NCI-H524 treated with DMSO at 0.1 percent for 48 hours (cell line): Measurements from ENCODE around the gene STIM1.
"Not testable (repeated sequence)": the region's sequence is repeated elsewhere in the genome, so short reads cannot be mapped to it uniquely, and the experiment has no call there.

ENCODE experiments used
- DNase-seq: peaks from one replicate; lab custom pipeline; 2025; lab: John Stamatoyannopoulos, UW

STIM1 gene

DNA sequence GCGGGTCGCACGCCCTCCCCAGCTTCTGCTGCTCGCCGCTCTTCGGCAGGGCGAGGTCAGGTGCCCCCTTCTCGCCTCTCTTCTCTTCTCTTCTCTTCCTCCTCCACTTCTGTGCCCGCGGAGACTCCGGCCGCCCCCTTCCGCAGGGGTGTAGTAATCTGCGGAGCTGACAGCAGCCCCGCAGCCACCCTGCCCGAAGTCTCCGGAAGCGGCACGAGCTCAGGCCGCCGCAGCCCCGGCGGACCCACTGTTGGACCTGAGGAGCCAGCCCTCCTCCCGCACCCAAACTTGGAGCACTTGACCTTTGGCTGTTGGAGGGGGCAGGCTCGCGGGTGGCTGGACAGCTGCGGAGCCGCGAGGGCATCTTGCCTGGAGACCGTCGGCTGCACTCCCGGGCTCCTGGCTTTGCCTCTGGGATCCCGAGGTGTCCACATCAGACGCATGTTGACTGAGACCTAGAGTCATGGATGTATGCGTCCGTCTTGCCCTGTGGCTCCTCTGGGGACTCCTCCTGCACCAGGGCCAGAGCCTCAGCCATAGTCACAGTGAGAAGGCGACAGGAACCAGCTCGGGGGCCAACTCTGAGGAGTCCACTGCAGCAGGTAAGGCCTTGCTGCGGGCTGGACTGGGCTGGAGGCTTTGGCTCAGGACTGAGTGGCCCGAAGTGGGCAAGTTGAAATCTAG lies 486 bp downstream of the STIM1 start:
- no peak for DNase-seq

DNA sequence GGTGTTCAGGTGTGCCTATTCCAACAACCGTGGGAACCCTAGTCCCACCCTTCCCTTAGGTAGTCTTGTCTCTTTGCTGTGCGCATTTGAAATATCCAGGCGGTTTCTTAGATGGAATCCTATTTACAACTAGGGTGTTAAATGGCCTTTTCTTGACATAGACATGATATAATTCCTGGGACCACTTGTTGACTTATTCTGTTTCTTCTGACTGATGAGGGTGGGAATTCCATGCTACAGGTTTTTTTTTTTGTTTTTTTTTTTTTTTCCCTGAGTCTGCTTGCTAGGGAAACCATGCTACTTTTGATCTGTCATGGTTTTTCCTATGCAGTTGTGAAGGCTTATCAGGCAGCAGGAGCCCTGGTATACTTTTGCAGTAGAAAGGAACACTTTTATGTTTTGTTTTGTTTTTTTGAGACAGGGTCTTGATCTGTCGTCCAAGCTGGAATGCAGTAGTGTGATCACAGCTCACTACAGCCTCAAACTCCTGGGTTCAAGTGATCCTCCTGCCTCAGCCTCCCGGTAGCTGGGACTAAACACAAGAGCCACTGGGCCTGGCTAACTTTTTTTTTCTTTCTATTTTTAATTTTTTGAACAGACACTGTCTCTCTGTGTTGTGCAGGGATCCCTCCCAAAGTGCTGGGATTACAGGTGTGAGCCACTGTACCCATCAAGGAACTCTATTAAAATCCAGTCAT lies 1.5 kb downstream of the STIM1 start:
- DNase-seq: no peak

DNA sequence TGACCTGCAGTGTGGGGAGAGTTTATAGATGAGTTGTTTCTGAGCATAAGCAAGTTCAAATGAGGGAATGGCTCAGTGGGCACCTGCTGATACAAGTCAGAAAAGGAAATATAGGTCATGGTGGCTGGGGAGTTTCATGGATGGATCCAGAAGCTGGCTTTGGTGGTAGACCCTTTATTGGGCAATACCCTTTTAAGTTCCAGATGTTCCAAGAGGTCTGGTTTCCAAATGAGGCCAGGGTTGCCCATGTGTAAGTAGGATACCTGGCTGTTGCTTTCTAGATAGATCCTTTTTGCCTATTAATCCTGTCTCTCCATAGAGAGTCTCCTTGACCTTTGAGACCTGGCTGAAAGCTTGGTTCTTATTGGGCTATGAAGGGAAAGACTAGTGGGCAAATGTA lies 2.2 kb downstream of the STIM1 start:
- no peak for DNase-seq

DNA sequence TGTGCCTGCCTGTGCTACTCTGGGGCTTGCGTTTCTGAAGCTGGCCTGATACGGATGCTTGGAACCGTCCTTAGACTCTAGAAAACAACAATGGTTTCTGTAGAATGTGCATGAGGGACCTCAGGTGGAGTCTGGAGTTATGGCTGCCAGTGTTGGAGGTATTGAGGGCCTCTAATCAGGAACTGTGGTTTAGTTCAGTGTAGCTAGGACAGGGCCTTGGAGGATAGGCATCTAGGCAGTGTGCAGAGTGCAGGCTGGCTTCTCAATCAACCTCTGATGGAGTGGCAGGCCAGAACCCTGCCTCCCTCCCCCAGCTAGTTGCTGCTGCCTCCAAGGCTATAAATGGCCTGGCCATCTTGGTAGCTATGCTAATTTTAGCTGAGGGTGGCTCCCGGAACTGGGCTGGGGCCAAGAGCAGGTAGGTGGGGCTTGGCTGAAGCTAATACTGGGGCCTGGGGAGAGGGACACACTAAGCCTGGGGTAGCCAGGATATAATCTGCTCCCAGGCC lies 4.0 kb downstream of the STIM1 start:
- no peak for DNase-seq

DNA sequence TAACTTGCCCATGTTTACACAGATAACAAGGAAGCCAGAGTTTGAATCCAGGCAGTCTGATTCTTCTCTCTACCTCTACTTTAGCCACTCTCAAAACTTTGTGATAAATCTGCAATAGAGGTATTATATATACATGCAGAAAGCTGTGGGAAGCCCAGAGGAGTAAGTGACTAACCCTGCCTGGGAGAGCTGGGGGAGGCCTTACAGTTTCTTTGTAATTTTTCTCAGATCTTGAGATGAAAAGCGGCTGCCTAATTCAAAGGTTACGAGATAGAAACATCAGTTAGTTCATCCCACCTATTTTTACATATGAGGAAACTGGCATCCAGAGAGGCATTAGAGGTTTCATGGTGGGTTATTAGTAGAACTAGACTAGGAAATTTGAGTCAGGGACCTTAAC lies 4.9 kb downstream of the STIM1 start:
- no peak for DNase-seq

DNA sequence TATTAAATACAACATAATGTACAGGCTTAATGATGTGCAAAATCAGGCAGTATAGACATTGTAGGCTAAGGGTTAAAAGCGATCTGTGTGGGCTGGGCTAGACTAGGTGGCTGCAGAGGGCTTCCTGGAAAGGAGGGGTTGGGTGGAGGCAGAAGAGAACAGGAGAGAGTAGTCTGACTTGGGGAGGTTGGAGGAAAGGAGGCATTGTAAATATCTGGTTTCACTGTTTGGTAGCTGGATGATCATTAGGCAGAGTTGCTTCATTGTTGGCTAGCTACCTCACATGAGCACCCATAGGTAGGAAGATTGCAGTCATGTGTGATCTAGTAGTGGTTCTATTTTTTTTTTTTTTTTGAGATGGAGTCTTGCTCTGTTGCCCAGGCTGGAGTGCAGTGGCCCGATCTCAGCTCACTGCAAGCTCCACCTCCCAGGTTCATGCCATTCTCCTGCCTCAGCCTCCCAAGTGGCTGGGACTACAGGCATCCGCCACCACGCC lies 5.5 kb downstream of the STIM1 start:
- not testable (repeated sequence) for DNase-seq

DNA sequence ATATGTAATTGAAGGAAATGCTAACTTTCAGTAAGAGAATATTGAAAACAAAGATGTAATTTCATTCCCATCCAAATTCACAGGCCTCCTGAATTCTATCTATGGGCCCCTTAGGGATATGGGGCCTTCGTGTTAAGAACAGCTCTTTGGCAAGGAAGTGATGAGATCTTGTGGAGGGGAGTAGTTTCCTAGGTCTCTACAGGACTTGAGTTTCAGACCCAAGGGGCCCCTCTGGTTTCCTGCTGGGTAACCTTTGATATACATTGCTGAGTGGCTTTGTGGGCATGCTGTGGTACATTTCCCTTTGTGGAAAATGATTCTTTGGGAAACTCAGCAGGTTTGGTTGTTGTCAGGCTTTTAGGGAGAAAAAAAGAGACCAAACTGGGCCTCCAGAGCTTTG lies 6.2 kb downstream of the STIM1 start:
- no peak for DNase-seq

DNA sequence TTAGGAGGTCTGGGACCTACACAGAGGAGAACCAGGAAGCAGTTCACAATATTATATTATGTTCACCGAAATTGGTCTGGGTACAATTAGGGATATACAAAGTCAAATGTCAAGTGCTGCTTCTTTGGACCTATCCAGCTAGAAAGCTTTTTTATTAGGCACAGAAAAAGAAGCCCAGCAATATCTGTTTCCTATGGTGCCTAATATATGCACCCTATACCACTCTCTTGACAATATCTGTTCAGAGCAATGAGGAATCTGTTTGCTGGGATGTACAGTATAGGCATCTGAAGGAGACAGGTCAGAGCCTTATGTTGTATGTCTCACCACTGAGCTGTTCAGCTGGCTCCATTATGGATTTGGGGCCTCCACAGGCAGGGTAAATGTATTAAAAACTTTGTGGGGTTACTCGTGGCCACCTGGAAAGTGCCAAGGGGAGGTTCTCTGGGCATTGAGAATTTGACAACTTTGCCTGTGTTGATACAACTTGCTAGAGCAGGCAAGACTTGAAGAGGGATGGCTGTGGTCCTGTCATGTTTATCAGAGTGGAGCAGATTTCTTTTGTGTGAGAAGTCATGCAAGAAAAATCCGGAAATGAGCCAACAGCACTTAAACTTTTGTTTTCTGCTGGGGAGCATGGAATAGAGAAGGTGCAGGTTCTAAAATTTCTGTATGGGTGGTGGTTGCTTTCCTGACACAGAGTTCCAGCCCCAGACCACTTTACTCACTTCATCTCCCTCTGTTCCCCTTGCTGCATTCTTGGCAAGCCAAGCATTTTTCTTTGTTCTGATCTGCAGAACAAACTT lies 10.1 kb downstream of the STIM1 start:
- DNase-seq: no peak

DNA sequence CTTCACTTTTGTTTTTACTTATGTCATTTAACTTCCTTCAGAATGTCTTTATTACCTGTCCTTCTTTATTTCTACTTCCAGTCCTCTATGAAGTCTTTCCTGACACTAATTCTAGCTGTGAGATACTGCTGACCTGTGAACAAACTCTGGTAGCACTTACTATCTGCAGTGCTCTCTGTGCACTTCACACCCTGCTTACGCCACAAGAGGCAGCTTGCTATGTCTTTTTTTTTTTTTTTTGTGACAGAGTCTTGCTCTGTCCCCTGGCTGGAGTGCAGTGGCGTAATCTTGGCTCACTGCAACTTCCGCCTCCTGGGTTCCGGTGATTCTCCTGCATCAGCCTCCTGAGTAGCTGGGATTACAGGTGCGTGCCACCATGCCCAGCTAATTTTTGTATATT lies 10.7 kb downstream of the STIM1 start:
- DNase-seq: no peak

DNA sequence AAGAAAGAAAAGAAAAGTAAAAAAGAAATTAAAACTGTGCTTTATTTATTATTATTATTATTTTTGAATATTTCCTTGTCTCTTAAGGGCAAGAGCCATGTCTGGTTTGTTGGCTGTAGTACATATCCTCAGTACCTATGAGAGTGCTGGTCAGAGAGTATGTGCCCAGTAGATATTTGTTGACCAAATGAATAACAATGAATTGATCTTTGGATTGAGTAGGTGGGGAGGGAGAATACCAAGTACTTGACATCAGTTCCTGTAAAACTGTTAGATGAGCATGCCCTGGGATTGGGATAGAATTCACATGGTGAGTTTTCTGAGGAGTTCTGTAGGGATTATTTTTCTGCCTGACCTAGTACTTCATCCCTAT lies 11.4 kb downstream of the STIM1 start:
- DNase-seq: no peak

DNA sequence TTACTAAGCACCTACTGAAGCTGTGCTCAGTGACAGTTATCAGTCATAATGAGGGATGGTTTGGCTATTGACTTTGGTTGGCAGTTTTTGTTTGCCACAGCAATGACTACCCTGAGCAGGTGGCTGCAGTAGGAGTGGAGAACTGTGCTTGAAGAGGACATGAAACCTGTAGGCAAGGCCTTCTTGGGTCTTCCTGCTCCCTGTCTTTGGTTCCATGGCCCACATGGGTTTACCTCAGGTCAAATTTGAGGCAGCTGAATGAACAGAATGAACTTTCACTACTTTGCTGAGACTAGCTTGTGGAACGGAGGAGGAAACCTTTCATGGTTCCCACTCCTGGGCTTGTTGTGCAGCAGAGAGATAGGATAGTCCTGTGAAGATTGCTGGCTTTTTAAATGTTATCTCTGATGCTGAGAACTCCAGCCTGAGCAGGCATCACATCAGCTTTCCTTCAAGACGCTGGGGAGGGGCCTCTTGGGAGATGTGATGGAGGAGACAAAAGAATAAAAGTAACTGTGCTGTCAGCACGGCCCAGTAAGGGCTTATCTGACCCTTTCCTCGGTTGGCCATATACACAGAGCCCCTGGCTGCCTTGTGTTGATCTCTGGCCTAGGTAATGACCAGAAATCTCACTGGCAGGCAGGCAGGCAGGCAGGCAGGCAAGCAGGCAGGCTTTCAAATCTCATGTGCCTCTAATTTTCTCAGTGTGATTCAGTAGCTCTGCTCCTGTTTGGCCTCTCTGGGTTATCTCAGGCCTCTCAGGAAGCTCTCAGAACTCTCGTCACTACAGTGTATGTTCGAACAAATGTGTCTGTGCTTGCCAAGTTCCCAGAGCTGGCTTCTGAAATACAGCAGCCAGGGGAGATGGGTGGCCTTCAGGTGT lies 12.0 kb downstream of the STIM1 start:
- DNase-seq: no peak

DNA sequence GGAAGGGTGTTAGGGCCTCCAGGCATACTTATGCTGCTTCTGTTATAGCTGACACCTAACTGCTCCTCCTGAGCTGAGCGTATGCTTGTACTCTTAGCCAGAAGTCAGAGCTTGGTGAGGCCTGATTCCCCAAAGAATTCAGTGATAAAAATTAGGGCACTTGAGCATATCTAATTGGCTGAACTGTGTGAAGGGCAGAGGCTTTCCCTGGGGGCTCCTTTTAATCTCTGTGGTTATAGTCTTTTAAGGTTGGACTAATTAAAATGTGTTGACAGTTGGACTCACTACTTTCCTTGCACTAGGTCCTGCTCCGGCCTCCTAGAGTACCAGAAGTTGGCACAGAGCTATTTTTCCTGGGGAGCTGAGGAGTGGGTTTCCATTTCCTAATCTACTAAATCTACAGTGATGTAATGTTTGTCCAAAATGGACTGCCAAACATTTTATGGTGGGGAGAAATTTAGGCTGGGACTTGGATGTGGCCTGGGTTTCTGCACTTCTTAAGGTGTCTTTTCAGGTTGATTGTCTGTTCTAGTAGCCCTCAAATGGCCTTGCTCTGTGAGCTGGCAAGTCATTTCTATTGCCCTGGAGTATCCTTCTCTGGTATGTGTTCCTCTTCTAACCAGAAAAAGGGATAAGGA lies 18.4 kb downstream of the STIM1 start:
- no peak for DNase-seq

DNA sequence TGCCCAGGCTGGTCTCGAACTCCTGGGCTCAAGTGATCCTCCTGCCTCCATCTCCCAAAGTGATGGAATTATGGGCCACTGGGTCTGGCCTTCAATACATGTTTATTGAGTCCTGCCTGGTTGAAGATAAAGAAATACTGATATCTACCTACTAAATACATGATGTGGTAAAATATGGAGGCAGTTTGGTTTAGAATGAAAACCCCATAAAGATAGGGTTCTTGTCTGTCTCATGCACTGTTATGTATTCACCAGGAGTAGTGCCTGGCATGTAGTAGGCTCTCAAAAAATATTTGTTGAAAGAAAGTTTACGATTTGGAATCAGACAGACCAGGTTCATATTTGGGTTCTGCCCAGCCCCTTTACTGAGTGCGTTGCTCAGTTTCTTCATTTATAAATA lies 21.1 kb downstream of the STIM1 start:
- DNase-seq: no peak

DNA sequence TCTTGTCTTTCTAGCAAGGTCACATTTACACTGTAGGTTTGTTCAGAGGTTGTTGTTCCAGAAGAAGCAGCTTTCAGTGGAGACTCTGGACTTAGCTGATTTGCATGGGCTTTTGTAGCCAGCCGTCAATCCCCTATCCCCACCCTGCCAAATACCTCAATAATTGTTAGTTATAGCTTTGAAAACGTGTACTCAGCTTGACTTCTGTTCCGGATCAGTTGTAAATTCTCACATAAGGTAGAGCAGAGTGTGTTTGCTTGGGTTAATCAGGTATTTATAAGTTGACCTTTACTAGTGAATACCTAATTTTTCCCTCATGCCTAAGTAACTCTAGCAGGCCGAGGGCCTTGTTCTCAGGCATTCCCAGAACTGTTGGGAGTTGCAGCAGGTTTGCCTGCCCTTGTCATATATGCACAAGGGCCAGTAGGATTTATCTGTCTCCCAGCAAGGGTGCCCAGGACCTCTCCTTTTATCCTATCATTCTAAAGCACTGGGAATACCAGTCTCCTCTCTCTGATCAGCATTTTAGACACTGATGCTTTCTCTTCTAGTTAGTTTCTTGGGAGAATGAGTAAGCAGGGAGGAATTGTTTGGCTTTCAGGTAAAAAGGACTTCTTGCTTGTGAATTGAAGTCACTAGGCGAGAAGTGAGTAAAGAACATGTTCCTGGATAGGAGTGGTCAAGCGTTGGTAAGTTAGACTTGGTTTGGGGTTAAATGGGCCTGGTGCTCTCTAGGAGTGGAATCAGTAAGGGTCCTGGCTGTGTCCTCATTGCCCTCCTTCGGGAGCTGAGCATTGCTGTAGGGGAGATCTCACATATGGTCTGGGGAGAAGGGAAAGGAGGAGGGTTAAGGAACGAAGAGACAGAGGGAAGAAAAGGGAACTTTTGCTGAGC lies 22.1 kb downstream of the STIM1 start:
- DNase-seq: no peak

DNA sequence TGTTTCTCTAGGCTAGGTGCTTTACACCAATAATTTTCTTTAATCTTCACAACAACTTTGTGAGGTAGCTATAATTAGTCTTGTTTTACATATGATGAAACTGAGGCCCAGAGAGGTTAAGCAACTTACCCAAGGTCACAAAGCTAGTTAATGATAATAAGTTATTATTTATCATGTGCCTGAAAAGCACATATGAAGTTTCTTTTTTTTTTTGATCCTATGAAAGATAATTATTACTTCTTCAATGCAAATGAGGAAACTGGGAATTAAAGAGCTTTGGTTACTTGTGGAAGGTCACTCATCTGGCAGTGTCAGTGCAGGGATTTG lies 22.8 kb downstream of the STIM1 start:
- no peak for DNase-seq

DNA sequence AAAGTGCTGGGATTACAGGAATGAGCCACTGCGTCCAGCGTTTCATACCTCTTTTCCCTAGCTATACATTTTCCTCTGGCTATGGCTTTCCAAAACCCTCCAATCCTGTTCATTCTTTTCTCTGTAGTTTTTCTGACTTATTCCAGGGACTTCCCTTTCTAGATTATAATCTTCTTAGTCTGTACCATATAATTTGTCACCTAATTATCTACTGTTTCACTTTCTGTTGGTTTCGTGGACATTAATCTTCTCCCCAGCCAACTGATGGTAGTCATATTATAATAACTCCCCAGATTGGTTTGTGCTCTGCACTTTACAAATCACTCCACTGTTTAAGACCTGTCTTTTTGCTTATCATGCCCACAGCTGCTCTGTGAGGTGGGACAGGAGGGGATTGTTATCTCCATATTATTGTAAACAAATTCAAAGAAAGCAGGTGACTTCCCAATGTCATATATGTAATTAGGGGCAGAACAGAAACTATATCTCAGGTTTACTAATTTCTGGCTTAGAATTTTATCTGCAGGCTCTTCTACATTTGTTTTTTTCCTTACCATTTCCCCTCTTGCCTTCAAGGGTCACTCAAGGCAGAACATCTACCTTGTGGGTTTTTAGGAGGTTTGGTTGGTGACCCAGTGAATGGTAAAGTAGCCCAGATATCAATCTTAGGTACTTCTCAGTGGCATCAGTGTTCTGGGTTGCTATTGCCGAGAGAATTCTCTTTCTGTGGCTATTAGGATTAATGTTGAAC lies 23.9 kb downstream of the STIM1 start:
- DNase-seq: no peak

DNA sequence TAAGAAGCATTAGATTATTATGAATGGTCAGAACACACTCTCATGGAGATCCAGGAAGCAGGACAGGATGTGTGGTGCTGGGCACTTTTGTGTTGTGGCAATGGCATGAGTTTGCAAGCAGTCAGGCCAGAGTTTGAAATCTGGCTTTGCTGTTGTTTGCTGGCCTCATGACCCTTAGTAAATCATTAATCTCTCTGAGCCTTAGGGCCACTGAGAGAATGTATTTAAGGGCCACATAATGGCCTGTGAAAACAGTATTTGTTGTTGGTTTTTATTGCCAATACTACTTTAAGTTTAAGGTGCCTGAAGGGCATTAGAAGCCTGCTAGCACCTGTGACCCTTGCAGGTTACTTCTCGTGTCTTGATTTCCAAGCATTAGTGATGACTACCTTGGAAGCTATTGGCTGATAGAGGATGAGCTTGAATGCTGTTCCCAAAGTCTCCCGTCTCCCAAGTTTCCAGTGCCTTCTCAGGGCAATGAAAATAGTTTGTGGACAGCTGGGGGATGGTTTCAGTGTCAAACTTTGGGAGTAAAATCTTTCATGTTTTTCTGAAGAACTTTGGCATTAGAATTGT lies 24.6 kb downstream of the STIM1 start:
- no peak for DNase-seq

DNA sequence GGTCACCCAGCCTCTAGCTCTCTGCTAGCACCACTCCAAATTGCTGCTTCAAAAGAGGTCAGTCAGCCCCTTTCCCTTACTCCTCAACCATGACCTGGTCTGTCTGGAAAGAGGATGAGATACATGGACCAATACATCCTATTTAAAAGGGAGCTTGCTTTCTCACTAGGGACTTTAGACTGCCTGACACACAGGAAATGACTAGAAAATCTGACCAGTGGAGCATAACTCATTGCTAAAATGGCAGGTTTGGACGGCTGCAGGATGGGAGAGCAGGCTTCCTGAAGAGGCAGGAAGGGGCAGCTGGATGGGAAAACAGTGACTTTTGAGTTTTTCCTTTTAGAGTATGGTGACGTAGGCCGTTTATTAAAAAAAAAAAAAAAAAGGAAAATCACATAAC lies 25.3 kb downstream of the STIM1 start:
- DNase-seq: no peak

DNA sequence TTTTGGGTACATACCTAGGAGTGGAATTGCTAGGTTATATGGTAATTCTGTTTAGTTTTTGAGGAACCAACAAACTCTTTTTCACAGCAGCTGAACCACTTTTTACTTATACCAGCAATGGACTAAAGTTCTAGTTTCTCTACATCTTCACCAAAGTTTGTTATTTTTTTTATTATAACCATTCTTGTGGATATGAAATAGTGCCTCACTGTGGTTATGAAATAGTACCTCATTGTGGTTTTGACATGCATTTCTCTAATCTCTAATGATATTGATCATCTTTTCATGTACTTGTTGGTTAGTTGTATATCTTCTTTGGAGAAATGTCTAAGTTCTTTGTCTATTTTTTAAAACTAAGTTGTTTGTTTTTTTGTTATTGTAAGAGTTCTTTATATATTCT lies 27.2 kb downstream of the STIM1 start:
- DNase-seq: no peak
